Karpas-422 (cell line): ENCODE results near the gene RNF10. TPM values are rescaled to one million over a fixed set of nuclear protein-coding genes. Genes with fewer than 3 reads are reported as not detected.

Experiments used
- DNase-seq: peaks from one replicate; pipeline ENCODE4 v3.0.0-alpha.2; 2015
- H2AFZ ChIP-seq: fragments of 200-600 bp; sonication (generic); 2 replicates; pipeline ENCODE4 v1.6.1; 2014; ENCODE audit warnings: antibody characterized with exemption, low read length, mixed read lengths
- H3K27ac ChIP-seq: fragments of 200-600 bp; sonication (generic); 2 replicates; pipeline ENCODE4 v1.5.1; 2014; ENCODE audit warnings: mild to moderate bottlenecking, low read length, moderate library complexity
- H3K27me3 ChIP-seq: fragments of 200-600 bp; sonication (generic); 2 replicates; pipeline ENCODE4 v1.6.1; 2014; ENCODE audit warnings: low read length, mixed read lengths
- H3K36me3 ChIP-seq: fragments of 200-600 bp; sonication (generic); 2 replicates; pipeline ENCODE4 v1.6.1; 2014; ENCODE audit warnings: low read length, mixed read lengths; ENCODE audit not compliant: insufficient read depth
- H3K4me1 ChIP-seq: fragments of 200-600 bp; sonication (generic); 2 replicates; pipeline ENCODE4 v1.6.1; 2014; ENCODE audit warnings: mild to moderate bottlenecking, low read length, mixed read lengths
- H3K4me2 ChIP-seq: fragments of 200-600 bp; sonication (generic); 2 replicates; pipeline ENCODE4 v1.6.1; 2014; ENCODE audit warnings: low read length, low read depth, mild to moderate bottlenecking; ENCODE audit not compliant: poor library complexity, severe bottlenecking
- H3K4me3 ChIP-seq: fragments of 200-600 bp; sonication (generic); 2 replicates; pipeline ENCODE4 v1.5.1; 2014; ENCODE audit warnings: mild to moderate bottlenecking, antibody characterized with exemption, low read length, mixed read lengths
- H3K79me2 ChIP-seq: fragments of 200-600 bp; sonication (generic); 2 replicates; pipeline ENCODE4 v1.6.1; 2014; ENCODE audit warnings: mild to moderate bottlenecking, low read length, mixed read lengths
- H3K9ac ChIP-seq: fragments of 200-600 bp; sonication (generic); 2 replicates; pipeline ENCODE4 v1.6.0; 2014; ENCODE audit warnings: low read length
- H3K9me2 ChIP-seq: fragments of 200-600 bp; sonication (generic), shearing (Covaris generic); replicated peaks from 2 replicates; pipeline ENCODE4 v1.6.0; 2014; ENCODE audit warnings: mild to moderate bottlenecking, low read length, moderate library complexity; ENCODE audit not compliant: insufficient read depth
- H3K9me3 ChIP-seq: fragments of 300-700, 200-600 bp; sonication (generic); 2 replicates; pipeline ENCODE4 v1.6.1; 2014; ENCODE audit warnings: low read length, mixed read lengths
- H4K20me1 ChIP-seq: fragments of 200-600 bp; sonication (generic); 2 replicates; pipeline ENCODE4 v1.6.1; 2014; ENCODE audit warnings: mild to moderate bottlenecking, antibody characterized with exemption, low read length, low read depth; ENCODE audit not compliant: insufficient read depth
- total RNA-seq: library from RNA; depleted of rRNA; stranded (reverse); fragments of >200 nt; shearing (Covaris generic); gene quantifications from 2 replicates; pipeline ENCODE4 v1.2.3, GENCODE V29; 2014; ENCODE audit warnings: low replicate concordance

Gene RNF10
- total RNA-seq, 1 experiment from 2014 or later: 59.8 TPM

GRCh38 chr12:120542166-120542565 is 8.0 kb downstream of the RNF10 start:
- Histone ChIP-seq H3K79me2 (peaks cover 95% of the 10 kb centered on the region), H3K9me3 (no peaks in the 10 kb centered on the region), H3K27ac (no peak overlapping the region), H2AFZ (no peak overlapping the region), H3K4me3 (no peak overlapping the region), H3K9me2 (no peaks in the 10 kb centered on the region), H3K4me2 (no peak overlapping the region), H3K27me3 (no peaks in the 10 kb centered on the region), H3K4me1 (peaks cover 21% of the 10 kb centered on the region), H3K9ac (no peak overlapping the region), H3K36me3 (peaks cover 38% of the 10 kb centered on the region; the same call in 1 of the 2 replicates), H4K20me1 (peaks cover 4% of the 10 kb centered on the region)
- DNase-seq: no peak

- Histone ChIP-seq H2AFZ (no peak overlapping the region), H3K27ac (no peak overlapping the region), H3K4me1 (no peaks in the 10 kb centered on the region), H3K9me2 (no peaks in the 10 kb centered on the region), H3K9me3 (no peaks in the 10 kb centered on the region), H3K27me3 (no peaks in the 10 kb centered on the region), H4K20me1 (peaks cover 4% of the 10 kb centered on the region), H3K79me2 (peaks cover 89% of the 10 kb centered on the region), H3K36me3 (peaks cover 48% of the 10 kb centered on the region; the same call in 1 of the 2 replicates), H3K9ac (no peak overlapping the region), H3K4me3 (no peak overlapping the region), H3K4me2 (no peak overlapping the region)
- no peak for DNase-seq
Measured at GRCh38 chr12:120544691-120545090, 10.5 kb downstream of the RNF10 start.

GRCh38 chr12:120546050-120546386 is 11.9 kb downstream of the RNF10 start:
- Histone ChIP-seq H3K4me2 (no peak overlapping the region), H3K9me2 (no peaks in the 10 kb centered on the region), H2AFZ (no peak overlapping the region), H3K4me3 (no peak overlapping the region), H3K27ac (no peak overlapping the region), H3K27me3 (no peaks in the 10 kb centered on the region), H3K4me1 (no peaks in the 10 kb centered on the region), H3K9me3 (no peaks in the 10 kb centered on the region), H3K36me3 (peaks cover 45% of the 10 kb centered on the region; the same call in 1 of the 2 replicates), H3K9ac (no peak overlapping the region), H4K20me1 (peaks cover 4% of the 10 kb centered on the region), H3K79me2 (peaks cover 82% of the 10 kb centered on the region)
- no peak for DNase-seq

GRCh38 chr12:120554678-120555077 is 20.5 kb downstream of the RNF10 start:
- Histone ChIP-seq H3K27me3 (no peaks in the 10 kb centered on the region), H3K79me2 (peaks cover 16% of the 10 kb centered on the region; the same call in 1 of the 2 replicates), H3K9me3 (no peaks in the 10 kb centered on the region), H4K20me1 (no peaks in the 10 kb centered on the region), H3K4me3 (no peak overlapping the region), H3K27ac (no peak overlapping the region), H3K36me3 (peaks cover 29% of the 10 kb centered on the region), H3K4me2 (no peak overlapping the region), H3K4me1 (no peaks in the 10 kb centered on the region), H3K9me2 (no peaks in the 10 kb centered on the region), H2AFZ (no peak overlapping the region), H3K9ac (no peak overlapping the region)
- DNase-seq: no peak

- no peak overlapping the region for H3K27ac ChIP-seq
- no peak overlapping the region for H2AFZ ChIP-seq
- H3K4me2 ChIP-seq: no peak overlapping the region
- H3K27me3 ChIP-seq: no peaks in the 10 kb centered on the region
- H3K9me2 ChIP-seq: no peaks in the 10 kb centered on the region
- DNase-seq: no peak
- no peaks in the 10 kb centered on the region for H3K4me1 ChIP-seq
- H3K9ac ChIP-seq: no peak overlapping the region
- H4K20me1 ChIP-seq: 0 out of 2 replicates have a peak, but pooled peaks cover 1% of the 10 kb centered on the region
- no peaks in the 10 kb centered on the region for H3K9me3 ChIP-seq
- peaks cover 40% of the 10 kb centered on the region for H3K36me3 ChIP-seq
- H3K79me2 ChIP-seq: peaks cover 8% of the 10 kb centered on the region; the same call in 1 of the 2 replicates
- H3K4me3 ChIP-seq: no peak overlapping the region
Measured at GRCh38 chr12:120557589-120557988, 23.4 kb downstream of the RNF10 start.

GRCh38 chr12:120562906-120563305 is 28.8 kb downstream of the RNF10 start:
- Histone ChIP-seq H3K36me3 (peaks cover 54% of the 10 kb centered on the region), H3K27me3 (no peaks in the 10 kb centered on the region), H2AFZ (no peak overlapping the region), H4K20me1 (peaks cover 6% of the 10 kb centered on the region; the same call in 1 of the 2 replicates), H3K9ac (no peak overlapping the region), H3K4me3 (no peak overlapping the region), H3K4me2 (no peak overlapping the region), H3K4me1 (no peaks in the 10 kb centered on the region), H3K9me3 (no peaks in the 10 kb centered on the region), H3K79me2 (peaks cover 5% of the 10 kb centered on the region; the same call in 1 of the 2 replicates), H3K9me2 (no peaks in the 10 kb centered on the region), H3K27ac (no peak overlapping the region)
- DNase-seq: no peak

GRCh38 chr12:120563495-120563894 is 29.3 kb downstream of the RNF10 start:
- Histone ChIP-seq H3K9me3 (no peaks in the 10 kb centered on the region), H2AFZ (no peak overlapping the region), H3K79me2 (peaks cover 5% of the 10 kb centered on the region; the same call in 1 of the 2 replicates), H3K9me2 (no peaks in the 10 kb centered on the region), H3K4me3 (no peak overlapping the region), H3K4me2 (no peak overlapping the region), H3K27ac (no peak overlapping the region), H3K27me3 (no peaks in the 10 kb centered on the region), H3K36me3 (peaks cover 51% of the 10 kb centered on the region), H4K20me1 (peaks cover 6% of the 10 kb centered on the region; the same call in 1 of the 2 replicates), H3K4me1 (no peaks in the 10 kb centered on the region), H3K9ac (no peak overlapping the region)
- no peak for DNase-seq

- H3K27ac ChIP-seq: no peak overlapping the region
- H2AFZ ChIP-seq: no peak overlapping the region
- H3K36me3 ChIP-seq: peaks cover 38% of the 10 kb centered on the region
- H3K27me3 ChIP-seq: no peaks in the 10 kb centered on the region
- no peak overlapping the region for H3K9ac ChIP-seq
- no peaks in the 10 kb centered on the region for H3K9me2 ChIP-seq
- H3K4me1 ChIP-seq: no peaks in the 10 kb centered on the region
- H4K20me1 ChIP-seq: no peaks in the 10 kb centered on the region; the same call in 1 of the 2 replicates
- H3K4me3 ChIP-seq: no peak overlapping the region
- no peak for DNase-seq
- no peaks in the 10 kb centered on the region for H3K79me2 ChIP-seq
- no peaks in the 10 kb centered on the region for H3K9me3 ChIP-seq
- no peak overlapping the region for H3K4me2 ChIP-seq
Measured at GRCh38 chr12:120571299-120571698, 37.1 kb downstream of the RNF10 start.
